ENCODE data around the gene RPS3. TPM values are rescaled to one million over a fixed set of nuclear protein-coding genes. Genes with fewer than 3 reads are reported as not detected.

The RPS3 gene
- total RNA-seq, 1 experiment from 2014 or later = 3,765 TPM

DNA sequence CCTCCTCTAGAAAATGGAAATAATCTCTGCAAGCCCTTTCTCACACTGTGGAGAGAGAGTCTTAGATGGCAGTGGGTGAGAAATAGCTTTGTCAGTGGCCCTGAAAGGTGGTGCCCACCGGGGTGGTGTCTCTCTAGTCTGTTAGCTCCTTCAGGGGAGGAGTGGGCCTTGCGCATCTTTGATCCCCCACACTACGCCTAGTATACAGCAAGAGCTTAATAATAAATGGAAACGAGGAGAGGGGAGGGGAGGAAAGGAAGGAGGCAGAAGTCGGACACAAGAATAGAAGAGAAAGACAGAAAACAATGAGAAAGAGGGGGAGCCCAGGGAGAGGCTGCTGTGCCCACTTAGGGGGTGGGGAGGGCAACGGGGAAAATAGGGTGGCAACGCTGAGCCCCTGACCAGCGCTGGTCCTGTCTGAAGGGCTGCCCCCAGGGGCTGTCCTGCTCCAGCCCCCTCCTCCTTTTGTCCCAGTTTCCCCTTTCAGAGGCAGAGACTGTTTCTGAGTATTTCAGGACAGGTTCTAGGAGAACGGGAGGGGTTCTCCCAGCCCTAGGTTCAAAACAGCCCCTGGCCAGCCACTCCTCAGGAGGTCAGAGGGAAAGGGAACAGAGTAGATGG, 49.1 kb upstream of the RPS3 start:
- H3K4ac ChIP-seq (ENCODE audit: low read depth, low read length) = no peak overlapping the region
- no peaks in the 10 kb centered on the region; the same call in 1 of the 2 replicates for H3K79me2 ChIP-seq (ENCODE audit: insufficient read depth, low read length)
- H4K20me1 ChIP-seq (ENCODE audit: control insufficient read depth, insufficient read depth, insufficient read length) = no peaks in the 10 kb centered on the region
- H2BK5ac ChIP-seq (ENCODE audit: insufficient read length, low read length) = no peak overlapping the region
- H3K79me1 ChIP-seq (ENCODE audit: insufficient read depth, low read depth, low read length, poor library complexity, severe bottlenecking) = no peaks in the 10 kb centered on the region
- DNase-seq = no peak
- no peak overlapping the region for H3T11ph ChIP-seq (ENCODE audit: low read length)
- H4K8ac ChIP-seq (replicated peaks; ENCODE audit: insufficient read length, low read depth, low read length) = no peak overlapping the region
- peaks cover 2% of the 10 kb centered on the region; the same call in 1 of the 2 replicates for H3K27me3 ChIP-seq (ENCODE audit: insufficient read depth, low read length)
- H4K91ac ChIP-seq (ENCODE audit: insufficient read length, low read depth, low read length) = no peak overlapping the region
- H3K4me2 ChIP-seq (ENCODE audit: insufficient read depth, insufficient read length, low read length) = peak overlapping the region; percentile 87
- H2BK120ac ChIP-seq (ENCODE audit: low read depth, low read length, poor library complexity, severe bottlenecking) = no peak overlapping the region
- Mint-ChIP-seq H3K27ac (no peak overlapping the region), H3K36me3 (ENCODE audit: insufficient read depth in 1 of 3, low read depth in 3 of 3) (no peaks in the 10 kb centered on the region; a peak in 1 of 7 replicates), H3K4me3 (peak overlapping the region; percentile 72 to 79), H3K27me3 (ENCODE audit: low read depth) (peaks cover 9% of the 10 kb centered on the region), H3K9me3 (no peaks in the 10 kb centered on the region; a peak in 1 of 5 replicates), H3K4me1 (peaks cover 52 to 58% of the 10 kb centered on the region in 2 experiments)
- no peak overlapping the region for H2AFZ ChIP-seq (ENCODE audit: low read length)
- H2BK15ac ChIP-seq (ENCODE audit: low read depth, low read length) = no peak overlapping the region
- no peak overlapping the region for H2BK12ac ChIP-seq (ENCODE audit: insufficient read length, low read depth, low read length)
- no peak overlapping the region for H4K5ac ChIP-seq (ENCODE audit: insufficient read length, low read depth, low read length)
- H3K9ac ChIP-seq (ENCODE audit: extremely low read depth, insufficient read length, low read length) = no peak overlapping the region
- H2AK5ac ChIP-seq (ENCODE audit: insufficient read length, low read length) = no peak overlapping the region
- no peak overlapping the region for H3K14ac ChIP-seq (ENCODE audit: insufficient read depth, low read length)
- H3K27ac ChIP-seq (ENCODE audit: insufficient read length, low read depth, low read length) = no peak overlapping the region
- no peak overlapping the region for H3K18ac ChIP-seq (ENCODE audit: insufficient read length, low read depth, low read length)
- no peak overlapping the region for H3K56ac ChIP-seq (ENCODE audit: insufficient read length, low read depth, low read length)
- H3K23me2 ChIP-seq (ENCODE audit: insufficient read length, low read depth, low read length, poor library complexity, severe bottlenecking) = peaks cover 10% of the 10 kb centered on the region
- H3K23ac ChIP-seq (ENCODE audit: insufficient read length, low read depth, low read length) = no peak overlapping the region
- no peaks in the 10 kb centered on the region for H3K9me3 ChIP-seq (ENCODE audit: control insufficient read depth, low read depth, low read length)
- H3K4me1 ChIP-seq (ENCODE audit: insufficient read depth, low read length) = peaks cover 12% of the 10 kb centered on the region
- WGBS (ENCODE audit: extremely low coverage, insufficient read length, low lambda C conversion rate) = no CpG with 5 or more reads among the region's 9 CpGs
- no peak overlapping the region for H2BK20ac ChIP-seq (ENCODE audit: low read depth, low read length, poor library complexity, severe bottlenecking)
- TF ChIP-seq, protein P1, sequence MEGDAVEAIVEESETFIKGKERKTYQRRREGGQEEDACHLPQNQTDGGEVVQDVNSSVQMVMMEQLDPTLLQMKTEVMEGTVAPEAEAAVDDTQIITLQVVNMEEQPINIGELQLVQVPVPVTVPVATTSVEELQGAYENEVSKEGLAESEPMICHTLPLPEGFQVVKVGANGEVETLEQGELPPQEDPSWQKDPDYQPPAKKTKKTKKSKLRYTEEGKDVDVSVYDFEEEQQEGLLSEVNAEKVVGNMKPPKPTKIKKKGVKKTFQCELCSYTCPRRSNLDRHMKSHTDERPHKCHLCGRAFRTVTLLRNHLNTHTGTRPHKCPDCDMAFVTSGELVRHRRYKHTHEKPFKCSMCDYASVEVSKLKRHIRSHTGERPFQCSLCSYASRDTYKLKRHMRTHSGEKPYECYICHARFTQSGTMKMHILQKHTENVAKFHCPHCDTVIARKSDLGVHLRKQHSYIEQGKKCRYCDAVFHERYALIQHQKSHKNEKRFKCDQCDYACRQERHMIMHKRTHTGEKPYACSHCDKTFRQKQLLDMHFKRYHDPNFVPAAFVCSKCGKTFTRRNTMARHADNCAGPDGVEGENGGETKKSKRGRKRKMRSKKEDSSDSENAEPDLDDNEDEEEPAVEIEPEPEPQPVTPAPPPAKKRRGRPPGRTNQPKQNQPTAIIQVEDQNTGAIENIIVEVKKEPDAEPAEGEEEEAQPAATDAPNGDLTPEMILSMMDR (conservative IDR thresholded peaks at IDR 0.05) = no peak
